OCI-LY7 (cell line): ENCODE results near the gene NDUFC2.

Experiments
- EZH2phosphoT487 ChIP-seq: fragments of 200-600 bp; sonication (generic); IDR thresholded peaks from 2 replicates; pipeline ENCODE4 v1.6.1; 2018; ENCODE audit warnings: low read depth, borderline replicate concordance, mild to moderate bottlenecking, mixed run types, antibody characterized with exemption, low read length, moderate library complexity, mixed read lengths
- TF ChIP-seq, protein P1 (sequence below): fragments of 200-600 bp; sonication (generic); conservative IDR thresholded peaks from 2 replicates; pipeline ENCODE4 v1.5.1; 2014; ENCODE audit warnings: mild to moderate bottlenecking, antibody characterized with exemption, low read length, moderate library complexity, mixed read lengths

DNA sequence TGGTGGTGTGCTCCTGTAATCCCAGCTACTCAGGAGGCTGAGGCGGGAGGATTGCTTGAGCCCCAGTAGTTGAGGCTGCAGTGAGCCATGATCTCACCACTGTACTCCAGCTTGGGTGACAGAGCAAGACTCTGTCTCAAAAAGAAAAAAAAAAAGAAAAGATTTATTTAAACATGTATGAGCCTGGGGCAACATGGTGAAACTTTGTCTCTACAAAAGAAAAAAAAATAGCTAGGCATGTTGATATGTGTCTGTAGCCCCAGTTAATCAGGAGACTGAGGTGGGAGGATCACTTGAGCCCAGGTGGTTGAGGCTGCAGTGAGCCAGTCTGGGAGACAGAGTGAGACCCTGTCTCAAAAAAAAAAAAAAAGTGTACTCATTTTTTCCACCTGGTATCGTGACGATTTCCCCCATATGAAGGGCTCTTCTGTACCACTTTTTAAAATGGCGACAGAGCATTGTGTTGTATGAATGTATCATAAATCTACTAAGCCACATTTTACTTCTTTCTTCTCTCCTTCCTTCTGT, 40.2 kb downstream of the NDUFC2 start:
- TF ChIP-seq, protein P1, sequence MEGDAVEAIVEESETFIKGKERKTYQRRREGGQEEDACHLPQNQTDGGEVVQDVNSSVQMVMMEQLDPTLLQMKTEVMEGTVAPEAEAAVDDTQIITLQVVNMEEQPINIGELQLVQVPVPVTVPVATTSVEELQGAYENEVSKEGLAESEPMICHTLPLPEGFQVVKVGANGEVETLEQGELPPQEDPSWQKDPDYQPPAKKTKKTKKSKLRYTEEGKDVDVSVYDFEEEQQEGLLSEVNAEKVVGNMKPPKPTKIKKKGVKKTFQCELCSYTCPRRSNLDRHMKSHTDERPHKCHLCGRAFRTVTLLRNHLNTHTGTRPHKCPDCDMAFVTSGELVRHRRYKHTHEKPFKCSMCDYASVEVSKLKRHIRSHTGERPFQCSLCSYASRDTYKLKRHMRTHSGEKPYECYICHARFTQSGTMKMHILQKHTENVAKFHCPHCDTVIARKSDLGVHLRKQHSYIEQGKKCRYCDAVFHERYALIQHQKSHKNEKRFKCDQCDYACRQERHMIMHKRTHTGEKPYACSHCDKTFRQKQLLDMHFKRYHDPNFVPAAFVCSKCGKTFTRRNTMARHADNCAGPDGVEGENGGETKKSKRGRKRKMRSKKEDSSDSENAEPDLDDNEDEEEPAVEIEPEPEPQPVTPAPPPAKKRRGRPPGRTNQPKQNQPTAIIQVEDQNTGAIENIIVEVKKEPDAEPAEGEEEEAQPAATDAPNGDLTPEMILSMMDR, result no peak
- TF ChIP-seq EZH2phosphoT487, result no peak
